Activated CD4-positive, alpha-beta T cell treated with anti-CD3 and anti-CD28 coated beads, Interleukin-2, amount 50 U/mL, for 16 hours (primary cell): ENCODE data around the gene TOP1.

ENCODE experiments used
- DNase-seq: peaks from one replicate; pipeline ENCODE4 v3.0.0-alpha.2; 2020

TOP1 gene

DNA sequence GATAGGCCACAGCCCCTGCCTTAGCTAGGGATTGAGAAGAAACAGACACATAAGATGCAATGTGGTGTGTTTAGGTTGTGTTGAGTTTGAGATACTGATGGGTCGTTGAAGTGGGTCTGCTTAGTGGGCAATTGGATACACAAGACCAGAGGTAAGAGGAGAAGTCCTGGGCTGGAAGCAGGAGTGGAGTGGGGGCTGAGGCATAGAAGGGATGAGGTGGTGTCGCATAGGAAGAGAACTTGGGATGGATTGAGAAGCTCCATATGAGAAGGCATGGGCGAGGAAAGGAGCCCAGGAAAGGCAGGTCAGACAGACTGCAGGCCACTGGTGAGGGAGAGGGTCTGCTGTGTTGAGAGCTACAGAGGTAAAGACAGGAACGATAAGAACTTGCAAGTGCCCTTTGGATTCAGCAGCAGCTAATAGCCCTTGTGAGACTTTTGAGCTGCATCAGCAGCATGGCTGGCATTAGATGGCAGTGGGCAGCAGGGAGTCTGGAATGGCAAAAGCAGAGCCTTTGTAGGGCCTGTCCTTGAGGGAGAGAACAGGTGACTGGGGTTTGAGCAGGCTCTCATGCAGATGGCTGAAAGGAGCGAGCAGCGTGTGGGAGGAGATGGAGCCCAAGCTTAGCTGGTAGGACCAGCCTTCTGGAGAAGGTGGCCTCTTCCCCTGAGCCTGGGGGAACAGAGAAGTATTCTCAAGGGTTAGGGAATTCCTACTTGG lies 141.9 kb downstream of the TOP1 start:
- DNase-seq = no peak

GRCh38 chr20:41171736-41172295 lies 143.2 kb downstream of the TOP1 start:
- no peak for DNase-seq

GRCh38 chr20:41172296-41173140 lies 143.9 kb downstream of the TOP1 start:
- no peak for DNase-seq

GRCh38 chr20:41173161-41173721 lies 144.6 kb downstream of the TOP1 start:
- DNase-seq = peak; percentile 55

DNA sequence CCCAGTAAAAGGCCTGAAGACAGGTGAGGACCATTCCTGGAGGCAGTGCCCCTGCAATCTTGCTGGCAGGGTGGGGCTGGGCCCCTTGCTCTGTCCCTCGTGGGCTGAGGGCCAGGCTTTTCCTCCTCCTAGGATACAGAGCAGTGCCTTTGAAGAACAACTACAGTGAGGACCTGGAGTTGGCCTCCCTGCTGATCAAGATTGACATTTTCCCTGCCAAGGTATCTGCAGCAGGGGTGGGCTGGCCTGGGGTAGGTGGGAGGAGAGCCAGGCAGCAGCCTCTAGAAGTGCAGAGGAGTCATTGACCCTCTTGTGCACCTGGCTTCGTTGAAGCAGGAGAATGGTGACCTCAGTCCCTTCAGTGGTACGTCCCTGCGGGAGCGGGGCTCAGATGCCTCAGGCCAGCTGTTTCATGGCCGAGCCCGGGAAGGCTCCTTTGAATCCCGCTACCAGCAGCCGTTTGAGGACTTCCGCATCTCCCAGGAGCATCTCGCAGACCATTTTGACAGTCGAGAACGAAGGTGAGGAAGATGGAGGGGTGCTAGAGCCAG lies 145.2 kb downstream of the TOP1 start:
- no peak for DNase-seq
